ENCODE measurements around the gene CD300LG.
A peak's percentile ranks its signal among the peaks of the same experiment; 100 is the strongest.
"Not testable (repeated sequence)": the region's sequence is repeated elsewhere in the genome, so short reads cannot be mapped to it uniquely, and the experiment has no call there.

The CD300LG gene

GRCh38 chr17:43832976-43833829, 13.8 kb upstream of the CD300LG start, which contains the start of gene MPP3:
Gene MPP3 (minus strand): TSS chr17:43833146. CDS start chr17:43831906, 1,240 bp downstream.
- DNase-seq (ENCODE audit: low spot score in 2 of 2) (peak in 1 of 2 donors; percentile 31), ATAC-seq (ENCODE audit: low read depth) (peak; percentile 78)
- no peak within 1 kb of the TSS for H3K27ac Mint-ChIP-seq
- H3K4me3 Mint-ChIP-seq, result peak within 1 kb of the TSS; percentile 79
- H3K4me1 Mint-ChIP-seq, result peaks cover 9% of the 10 kb centered on the region
- H3K36me3 Mint-ChIP-seq, result no peaks in the 10 kb centered on the region
- H3K9me3 Mint-ChIP-seq, result no peaks in the 10 kb centered on the region
- H3K27me3 Mint-ChIP-seq, result peaks cover 22% of the 10 kb centered on the region

GRCh38 chr17:43834106-43834505, 12.9 kb upstream of the CD300LG start:
- H3K4me3 Mint-ChIP-seq, result peak overlapping the region; percentile 79
- DNase-seq (ENCODE audit: low spot score in 2 of 2) (no peak), ATAC-seq (ENCODE audit: low read depth) (no peak)
- peaks cover 22% of the 10 kb centered on the region for H3K27me3 Mint-ChIP-seq
- H3K9me3 Mint-ChIP-seq, result no peaks in the 10 kb centered on the region
- peaks cover 9% of the 10 kb centered on the region for H3K4me1 Mint-ChIP-seq
- H3K36me3 Mint-ChIP-seq, result no peaks in the 10 kb centered on the region
- no peak overlapping the region for H3K27ac Mint-ChIP-seq

GRCh38 chr17:43839670-43840108, 7.3 kb upstream of the CD300LG start:
- no peak for DNase-seq (ENCODE audit: low spot score in 2 of 2)
- Mint-ChIP-seq H3K36me3 (no peaks in the 10 kb centered on the region), H3K9me3 (peaks cover 1% of the 10 kb centered on the region), H3K27ac (no peak overlapping the region), H3K4me1 (no peaks in the 10 kb centered on the region), H3K27me3 (peaks cover 6% of the 10 kb centered on the region), H3K4me3 (no peak overlapping the region)
- no peak for ATAC-seq (ENCODE audit: low read depth)

- H3K36me3 Mint-ChIP-seq, result no peaks in the 10 kb centered on the region
These were observed 6.2 kb upstream of the CD300LG start for GRCh38 chr17:43840814-43841213.

GRCh38 chr17:43841282-43841681, 5.7 kb upstream of the CD300LG start:
- peaks cover 1% of the 10 kb centered on the region for H3K9me3 Mint-ChIP-seq
- no peaks in the 10 kb centered on the region for H3K36me3 Mint-ChIP-seq
- no peak for DNase-seq (ENCODE audit: low spot score in 2 of 2)
- peaks cover 6% of the 10 kb centered on the region for H3K27me3 Mint-ChIP-seq
- peaks cover 3% of the 10 kb centered on the region for H3K4me1 Mint-ChIP-seq
- no peak for ATAC-seq (ENCODE audit: low read depth)
- H3K27ac Mint-ChIP-seq, result no peak overlapping the region
- no peak overlapping the region for H3K4me3 Mint-ChIP-seq

More at GRCh38 chr17:43840814-43841213, 6.2 kb upstream of the CD300LG start:
- peak; percentile 32 for ATAC-seq (ENCODE audit: low read depth)
- Mint-ChIP-seq H3K4me1 (no peaks in the 10 kb centered on the region), H3K9me3 (peaks cover 1% of the 10 kb centered on the region), H3K27me3 (peaks cover 6% of the 10 kb centered on the region), H3K27ac (no peak overlapping the region), H3K4me3 (no peak overlapping the region)
- DNase-seq (ENCODE audit: low spot score in 2 of 2), result no peak

GRCh38 chr17:43842091-43842974, 4.6 kb upstream of the CD300LG start:
- not testable (repeated sequence) for H3K4me1 Mint-ChIP-seq; H3K36me3 Mint-ChIP-seq; H3K9me3 Mint-ChIP-seq; H3K4me3 Mint-ChIP-seq; DNase-seq (ENCODE audit: low spot score in 2 of 2); H3K27ac Mint-ChIP-seq; ATAC-seq (ENCODE audit: low read depth); H3K27me3 Mint-ChIP-seq

- peaks cover 7% of the 10 kb centered on the region for H3K4me1 Mint-ChIP-seq
- H3K9me3 Mint-ChIP-seq, result peaks cover 1% of the 10 kb centered on the region
- H3K27ac Mint-ChIP-seq, result no peak overlapping the region
- H3K36me3 Mint-ChIP-seq, result no peaks in the 10 kb centered on the region
- no peak overlapping the region for H3K4me3 Mint-ChIP-seq
- DNase-seq (ENCODE audit: low spot score in 2 of 2) (no peak), ATAC-seq (ENCODE audit: low read depth) (no peak)
- peaks cover 10% of the 10 kb centered on the region for H3K27me3 Mint-ChIP-seq
These were observed 4.0 kb upstream of the CD300LG start for GRCh38 chr17:43842975-43843325.

- peaks cover 1% of the 10 kb centered on the region for H3K9me3 Mint-ChIP-seq
- H3K4me3 Mint-ChIP-seq, result no peak overlapping the region
- H3K27ac Mint-ChIP-seq, result no peak overlapping the region
- no peaks in the 10 kb centered on the region for H3K36me3 Mint-ChIP-seq
- peaks cover 18% of the 10 kb centered on the region for H3K27me3 Mint-ChIP-seq
- ATAC-seq (ENCODE audit: low read depth) (no peak), DNase-seq (ENCODE audit: low spot score in 2 of 2) (no peak)
- peaks cover 7% of the 10 kb centered on the region for H3K4me1 Mint-ChIP-seq
These were observed 2.7 kb upstream of the CD300LG start for GRCh38 chr17:43844241-43844640.

GRCh38 chr17:43845766-43846165, 1.2 kb upstream of the CD300LG start:
- no peak overlapping the region for H3K27ac Mint-ChIP-seq
- H3K9me3 Mint-ChIP-seq, result peaks cover 1% of the 10 kb centered on the region
- H3K36me3 Mint-ChIP-seq, result no peaks in the 10 kb centered on the region
- H3K27me3 Mint-ChIP-seq, result peaks cover 22% of the 10 kb centered on the region
- ATAC-seq (ENCODE audit: low read depth) (no peak), DNase-seq (ENCODE audit: low spot score in 2 of 2) (no peak)
- H3K4me1 Mint-ChIP-seq, result peaks cover 7% of the 10 kb centered on the region
- H3K4me3 Mint-ChIP-seq, result no peak overlapping the region

GRCh38 chr17:43846221-43846712, 709 bp upstream of the CD300LG start:
- Mint-ChIP-seq H3K9me3 (peaks cover 1% of the 10 kb centered on the region), H3K36me3 (no peaks in the 10 kb centered on the region), H3K27ac (no peak overlapping the region), H3K27me3 (peaks cover 23% of the 10 kb centered on the region), H3K4me1 (peaks cover 7% of the 10 kb centered on the region), H3K4me3 (no peak overlapping the region)
- DNase-seq (ENCODE audit: low spot score in 2 of 2), result peak; percentile 76 to 89
- peak; percentile 95 for ATAC-seq (ENCODE audit: low read depth)

GRCh38 chr17:43848601-43849000, 1.6 kb downstream of the CD300LG start:
- Mint-ChIP-seq H3K4me1 (peaks cover 7% of the 10 kb centered on the region), H3K27me3 (peaks cover 26% of the 10 kb centered on the region), H3K9me3 (no peaks in the 10 kb centered on the region), H3K27ac (no peak overlapping the region), H3K4me3 (no peak overlapping the region), H3K36me3 (no peaks in the 10 kb centered on the region)
- no peak for ATAC-seq (ENCODE audit: low read depth)
- no peak for DNase-seq (ENCODE audit: low spot score in 2 of 2)

GRCh38 chr17:43849116-43849515, 2.1 kb downstream of the CD300LG start:
- Mint-ChIP-seq H3K36me3 (no peaks in the 10 kb centered on the region), H3K27me3 (peaks cover 26% of the 10 kb centered on the region), H3K4me3 (no peak overlapping the region), H3K9me3 (no peaks in the 10 kb centered on the region), H3K4me1 (peaks cover 7% of the 10 kb centered on the region), H3K27ac (no peak overlapping the region)
- DNase-seq (ENCODE audit: low spot score in 2 of 2) (no peak), ATAC-seq (ENCODE audit: low read depth) (no peak)

- Mint-ChIP-seq H3K9me3 (no peaks in the 10 kb centered on the region), H3K4me3 (no peak overlapping the region), H3K27ac (no peak overlapping the region), H3K27me3 (peaks cover 28% of the 10 kb centered on the region), H3K36me3 (no peaks in the 10 kb centered on the region), H3K4me1 (no peaks in the 10 kb centered on the region)
- ATAC-seq (ENCODE audit: low read depth) (no peak), DNase-seq (ENCODE audit: low spot score in 2 of 2) (no peak)
These were observed 5.6 kb downstream of the CD300LG start for GRCh38 chr17:43852571-43852970.

- ATAC-seq (ENCODE audit: low read depth) (no peak), DNase-seq (ENCODE audit: low spot score in 2 of 2) (no peak)
- Mint-ChIP-seq H3K4me3 (no peak overlapping the region), H3K9me3 (no peaks in the 10 kb centered on the region), H3K27me3 (peaks cover 30% of the 10 kb centered on the region), H3K27ac (no peak overlapping the region), H3K36me3 (no peaks in the 10 kb centered on the region), H3K4me1 (no peaks in the 10 kb centered on the region)
These were observed 6.6 kb downstream of the CD300LG start for GRCh38 chr17:43853546-43853945.
